Right atrium auricular region (tissue), 2 donors: ENCODE data around the gene EHD4. TPM values are rescaled to one million over a fixed set of nuclear protein-coding genes. Genes with fewer than 3 reads are reported as not detected.

Experiments used
- DNase-seq: peaks from one replicate; pipeline ENCODE4 v3.0.0-alpha.2; 2019; ENCODE audit warnings: low spot score
- H3K27ac ChIP-seq, 2 donors: fragments of 200-600 bp; sonication (generic); 1 replicate in 1 of 2; 2 replicates in 1 of 2; pipeline ENCODE4 v1.5.1; 2016 to 2019
- H3K27me3 ChIP-seq, 2 donors: fragments of 200-600 bp; sonication (generic); one replicate each; pipeline versions ENCODE4 v1.5.1 to v1.6.0; 2017 to 2019
- H3K36me3 ChIP-seq: fragments of 200-600 bp; sonication (generic); one replicate; pipeline ENCODE4 v1.5.1; 2016
- H3K4me1 ChIP-seq, 2 donors: fragments of 200-600 bp; sonication (generic); one replicate each; pipeline versions ENCODE4 v1.5.1 to v1.6.0; 2017 to 2019
- H3K4me3 ChIP-seq, 2 donors: fragments of 200-600 bp; sonication (generic); 1 replicate in 1 of 2; 2 replicates in 1 of 2; pipeline ENCODE4 v1.5.1; 2017 to 2019; ENCODE audit warnings: mild to moderate bottlenecking in 1 of 2, moderate library complexity in 1 of 2
- H3K9me3 ChIP-seq, 2 donors: fragments of 200-600 bp; sonication (generic); one replicate each; pipeline ENCODE4 v1.5.1; 2019
- CTCF ChIP-seq, 2 donors: fragments of 200-600 bp; sonication (generic); IDR thresholded peaks; one replicate each; pipeline ENCODE4 v1.5.1; 2019; ENCODE audit warnings: antibody characterized with exemption in 2 of 2
- total RNA-seq, 2 donors: library from RNA; depleted of rRNA; stranded (reverse); fragments of >200 nt; gene quantifications; one replicate each; pipeline ENCODE4 v1.1.0, GENCODE V29; 2016

Gene EHD4
- total RNA-seq, 2 donors from 2014 or later = 22.2 to 26.3 TPM

- no peak for TF ChIP-seq CTCF (IDR thresholded peaks at IDR 0.05)
- no peaks in the 10 kb centered on the region for H3K36me3 ChIP-seq
- no peaks in the 10 kb centered on the region for H3K27me3 ChIP-seq
- H3K4me1 ChIP-seq = no peaks in the 10 kb centered on the region
- no peak overlapping the region for H3K27ac ChIP-seq
- H3K4me3 ChIP-seq = no peak overlapping the region
- no peaks in the 10 kb centered on the region for H3K9me3 ChIP-seq
- no peak for DNase-seq
These were observed 118.5 kb downstream of the EHD4 start for GRCh38 chr15:41853831-41854230.

DNA sequence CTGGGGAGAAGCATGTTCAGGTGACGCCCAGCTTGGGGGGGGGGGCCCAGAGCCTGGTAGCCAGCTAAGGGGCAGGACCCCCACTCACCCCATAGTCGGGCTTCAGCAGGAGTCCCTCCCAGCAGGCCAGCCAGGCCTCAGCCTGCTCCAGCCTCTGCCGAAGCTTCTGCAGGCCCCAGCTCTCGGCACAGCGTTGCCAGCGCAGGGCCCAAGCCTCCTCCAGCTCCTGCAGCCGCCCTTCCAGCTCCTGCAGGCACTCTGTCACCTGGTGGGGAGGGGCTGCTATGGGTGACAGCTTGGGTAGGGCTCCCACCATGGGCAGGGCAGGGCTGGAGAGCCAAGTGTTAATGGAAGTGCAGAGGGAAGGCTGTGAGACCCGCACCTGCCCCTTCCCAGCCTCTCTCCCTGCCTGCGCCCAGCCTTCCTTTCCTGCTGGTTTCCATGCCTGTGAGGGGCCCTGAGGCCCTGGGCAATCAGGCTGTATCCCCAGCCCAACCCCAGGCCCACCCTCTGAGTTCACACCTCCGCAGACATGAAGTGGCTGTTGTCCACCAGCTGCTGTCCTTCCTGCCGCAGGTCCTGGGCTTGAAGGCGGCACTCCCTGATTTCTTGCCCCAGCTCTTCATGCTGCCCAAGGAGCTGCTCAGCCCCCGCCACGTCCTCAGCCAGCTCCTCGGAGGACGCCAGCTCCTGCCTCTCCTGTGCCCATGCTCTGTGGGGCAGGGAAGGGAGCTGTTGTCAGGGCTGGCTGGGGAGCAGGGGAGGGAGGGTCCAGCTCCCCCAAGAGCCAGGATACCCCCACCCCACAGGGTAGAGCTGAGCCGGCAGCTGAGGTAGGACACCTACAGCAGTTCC is 119.4 kb downstream of the EHD4 start:
- peaks cover 6% of the 10 kb centered on the region for H3K36me3 ChIP-seq
- no peak for DNase-seq
- H3K4me1 ChIP-seq = no peaks in the 10 kb centered on the region
- no peak overlapping the region for H3K4me3 ChIP-seq
- no peak for TF ChIP-seq CTCF (IDR thresholded peaks at IDR 0.05)
- H3K9me3 ChIP-seq = no peaks in the 10 kb centered on the region
- H3K27me3 ChIP-seq = no peaks in the 10 kb centered on the region
- no peak overlapping the region for H3K27ac ChIP-seq

- peaks cover 15% of the 10 kb centered on the region for H3K36me3 ChIP-seq
- H3K27me3 ChIP-seq = no peaks in the 10 kb centered on the region
- H3K4me3 ChIP-seq = no peak overlapping the region
- DNase-seq = no peak
- no peaks in the 10 kb centered on the region for H3K9me3 ChIP-seq
- no peak overlapping the region for H3K27ac ChIP-seq
- TF ChIP-seq CTCF (IDR thresholded peaks at IDR 0.05) = no peak
- no peaks in the 10 kb centered on the region for H3K4me1 ChIP-seq
These were observed 120.5 kb downstream of the EHD4 start for GRCh38 chr15:41851755-41852370.

- Histone ChIP-seq H3K4me3 (no peak overlapping the region), H3K27ac (no peak overlapping the region), H3K27me3 (no peaks in the 10 kb centered on the region), H3K9me3 (no peaks in the 10 kb centered on the region), H3K4me1 (no peaks in the 10 kb centered on the region), H3K36me3 (peaks cover 22% of the 10 kb centered on the region)
- no peak for TF ChIP-seq CTCF (IDR thresholded peaks at IDR 0.05)
- no peak for DNase-seq
These were observed 121.2 kb downstream of the EHD4 start for GRCh38 chr15:41851167-41851523.

- DNase-seq = no peak
- H3K4me3 ChIP-seq = no peak overlapping the region
- no peaks in the 10 kb centered on the region for H3K9me3 ChIP-seq
- H3K27ac ChIP-seq = no peak overlapping the region
- H3K4me1 ChIP-seq = no peaks in the 10 kb centered on the region
- H3K36me3 ChIP-seq = peaks cover 27% of the 10 kb centered on the region
- H3K27me3 ChIP-seq = no peaks in the 10 kb centered on the region
- TF ChIP-seq CTCF (IDR thresholded peaks at IDR 0.05) = no peak
These were observed 121.7 kb downstream of the EHD4 start for GRCh38 chr15:41850482-41851166.
